NCI-H82 treated with DMSO at 0.1 percent for 48 hours (cell line): ENCODE measurements around the gene NTSR1.

Experiments used
- DNase-seq: peaks from one replicate; lab custom pipeline; 2025; ENCODE audit not compliant: unreplicated experiment; lab: John Stamatoyannopoulos, UW

The NTSR1 gene

GRCh38 chr20:62708591-62709536 lies at the start of gene NTSR1:
TSS of gene NTSR1 (plus strand) at chr20:62708836. CDS start at chr20:62709208, 372 bp downstream.
- no peak for DNase-seq

GRCh38 chr20:62659488-62660239 lies 49.0 kb upstream of the NTSR1 start:
- DNase-seq, result no peak

GRCh38 chr20:62660240-62660615 lies 48.4 kb upstream of the NTSR1 start:
- DNase-seq, result no peak

GRCh38 chr20:62660768-62661167 lies 47.9 kb upstream of the NTSR1 start:
- no peak for DNase-seq

DNA sequence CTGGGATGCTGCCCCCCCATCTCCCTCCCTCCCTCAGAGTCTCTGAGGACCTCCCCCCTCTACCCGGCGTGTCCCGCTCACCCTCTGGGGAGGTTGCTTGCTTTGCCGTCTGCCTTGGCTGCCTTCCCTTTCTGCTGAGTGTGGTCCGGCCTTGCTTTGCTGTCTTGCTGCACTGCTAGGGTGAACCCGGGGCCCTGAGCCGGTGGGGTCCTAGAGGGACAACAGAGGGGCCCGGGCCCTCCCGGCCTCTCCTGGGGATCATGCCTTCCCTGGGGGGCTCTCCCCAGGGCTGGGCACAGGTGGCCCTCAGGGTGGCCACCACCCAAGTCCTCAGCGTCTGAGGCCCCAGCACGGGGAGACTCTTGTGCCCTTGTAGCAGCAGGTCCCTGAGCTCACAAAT lies 47.0 kb upstream of the NTSR1 start:
- DNase-seq, result no peak

DNA sequence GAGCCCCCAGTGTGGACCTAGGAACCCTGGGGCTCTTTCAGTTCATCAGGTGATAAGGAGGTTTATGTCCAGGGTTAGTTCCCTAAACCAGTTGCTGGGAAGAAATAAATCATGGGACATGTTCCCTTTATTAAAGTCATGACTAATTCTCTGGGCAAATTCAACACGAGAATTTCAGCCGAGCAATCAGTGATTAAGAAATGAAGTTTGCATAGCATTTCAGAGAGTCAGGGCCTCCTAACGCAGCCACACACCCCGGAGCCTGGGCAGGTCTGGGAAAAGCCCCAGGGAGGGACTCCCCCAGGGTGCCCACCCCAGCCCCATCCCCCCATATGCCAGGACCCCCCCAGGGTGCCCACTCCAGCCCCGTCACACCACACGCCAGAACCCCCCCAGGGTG lies 46.2 kb upstream of the NTSR1 start:
- no peak for DNase-seq

- DNase-seq, result no peak
Observed at GRCh38 chr20:62663145-62664018, 45.3 kb upstream of the NTSR1 start.

DNA sequence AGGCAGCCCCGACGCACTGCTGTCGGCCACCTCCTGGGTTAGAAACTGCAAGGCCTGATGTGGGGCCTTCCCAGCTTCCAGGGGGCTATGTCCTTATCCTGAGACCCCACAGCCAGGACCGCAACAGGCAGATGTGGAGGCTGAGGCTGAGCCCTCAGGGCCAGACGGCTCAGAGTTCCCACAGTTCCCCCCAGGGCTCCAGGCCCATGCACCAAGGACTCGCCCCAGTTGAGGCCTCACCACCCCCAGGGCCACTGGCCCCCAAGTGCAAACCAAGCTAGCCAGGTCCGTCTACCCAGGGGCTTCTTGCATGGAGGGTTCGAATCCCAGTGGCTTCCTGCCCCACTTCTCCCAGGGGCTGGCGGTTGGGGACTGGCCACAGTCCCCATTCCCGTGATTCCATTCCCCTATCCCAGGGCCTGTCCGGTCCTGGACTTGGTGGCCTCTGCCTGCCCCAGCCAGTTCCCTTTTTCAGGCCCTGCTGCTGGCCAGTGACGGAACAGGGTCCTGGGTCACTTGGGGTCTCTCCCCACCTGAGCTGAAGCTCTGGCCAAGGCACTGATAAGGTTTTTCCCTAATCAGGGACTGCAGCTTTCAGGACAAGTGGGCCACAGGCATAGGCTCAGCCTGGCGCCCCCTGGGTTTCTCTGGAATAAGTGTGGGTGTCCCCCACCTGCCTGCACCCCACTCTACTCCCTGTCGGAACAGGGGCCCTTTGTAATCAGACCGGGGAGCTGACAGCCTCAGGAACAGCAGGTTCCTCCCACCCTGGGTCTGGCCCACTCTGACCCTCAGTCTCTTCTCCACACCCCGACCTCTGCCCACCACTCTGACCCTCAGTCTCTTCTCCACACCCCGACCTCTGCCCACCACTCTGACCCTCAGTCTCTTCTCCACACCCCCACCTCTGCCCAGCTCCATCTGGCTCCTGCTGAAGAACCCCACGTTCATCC lies 44.3 kb upstream of the NTSR1 start:
- DNase-seq, result no peak

DNA sequence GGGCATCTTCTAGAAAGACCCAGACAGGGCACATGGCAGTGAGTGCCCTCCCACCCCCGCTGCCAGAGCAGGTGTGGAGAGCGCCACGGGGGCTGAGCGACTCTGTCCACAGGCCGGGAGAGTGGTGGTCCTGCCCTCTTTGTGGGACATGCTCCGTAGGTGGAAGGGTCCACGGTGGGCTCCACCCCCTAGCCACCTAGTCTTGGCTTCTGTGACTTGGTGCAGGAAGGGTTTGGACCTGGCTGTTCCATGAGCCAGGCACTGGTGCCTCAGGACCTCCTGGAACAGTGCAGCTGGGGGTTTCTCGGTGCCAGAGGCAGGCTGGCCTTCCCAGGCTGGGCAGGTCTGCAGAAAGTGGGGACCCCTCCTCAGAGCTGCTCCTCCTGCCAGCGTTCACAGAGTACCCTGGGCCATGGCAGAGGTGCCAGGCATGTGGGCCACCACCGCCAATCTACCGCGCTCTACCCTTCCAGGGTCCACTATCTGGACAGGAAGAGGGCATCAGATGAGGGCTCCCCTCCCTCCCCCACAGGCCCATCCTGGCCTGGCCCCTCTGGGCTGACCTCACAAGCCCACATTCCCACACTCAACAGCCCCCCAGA lies 43.4 kb upstream of the NTSR1 start:
- no peak for DNase-seq

DNA sequence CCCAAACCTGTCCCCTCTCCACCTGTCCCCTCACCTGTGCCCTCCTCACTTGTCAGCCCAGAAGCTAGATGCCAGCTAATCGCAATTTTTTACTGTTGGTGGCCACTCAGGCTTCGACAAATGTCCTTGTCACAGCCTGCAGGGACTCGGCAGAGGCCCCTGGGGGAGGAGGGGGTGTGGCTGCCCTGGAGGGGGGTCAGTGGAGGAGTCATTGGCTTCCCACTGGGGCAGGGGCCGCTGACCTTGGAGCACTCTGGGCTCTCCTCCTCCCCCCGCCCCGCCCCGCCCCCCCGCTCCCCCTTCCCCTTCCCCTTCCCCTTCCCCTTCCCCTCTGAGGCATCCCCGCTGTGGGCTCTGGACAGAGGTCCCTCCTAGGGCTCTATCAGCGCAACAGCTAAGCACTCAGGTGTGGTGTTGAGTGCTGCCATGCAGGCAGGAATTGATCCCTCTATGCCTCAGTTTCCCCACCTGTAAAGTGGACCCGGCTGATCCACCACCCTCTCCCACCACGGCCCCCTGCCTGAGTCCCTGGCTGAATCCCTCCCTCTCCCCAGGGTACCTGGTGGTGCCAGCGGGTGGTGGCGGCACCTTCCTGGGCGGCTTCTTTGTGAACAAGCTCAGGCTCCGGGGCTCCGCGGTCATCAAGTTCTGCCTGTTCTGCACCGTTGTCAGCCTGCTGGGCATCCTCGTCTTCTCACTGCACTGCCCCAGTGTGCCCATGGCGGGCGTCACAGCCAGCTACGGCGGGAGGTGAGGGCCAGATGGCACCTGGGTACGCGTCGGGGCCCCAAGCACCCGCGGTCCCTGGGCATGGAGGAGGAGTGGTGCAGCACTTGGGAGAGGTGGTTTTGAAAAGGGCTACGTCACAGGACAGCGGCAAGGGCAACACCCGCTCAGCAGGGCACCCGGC lies 42.6 kb upstream of the NTSR1 start:
- DNase-seq, result no peak

GRCh38 chr20:62666736-62667529 lies 41.7 kb upstream of the NTSR1 start:
- no peak for DNase-seq

GRCh38 chr20:62667530-62668440 lies 40.9 kb upstream of the NTSR1 start:
- no peak for DNase-seq

DNA sequence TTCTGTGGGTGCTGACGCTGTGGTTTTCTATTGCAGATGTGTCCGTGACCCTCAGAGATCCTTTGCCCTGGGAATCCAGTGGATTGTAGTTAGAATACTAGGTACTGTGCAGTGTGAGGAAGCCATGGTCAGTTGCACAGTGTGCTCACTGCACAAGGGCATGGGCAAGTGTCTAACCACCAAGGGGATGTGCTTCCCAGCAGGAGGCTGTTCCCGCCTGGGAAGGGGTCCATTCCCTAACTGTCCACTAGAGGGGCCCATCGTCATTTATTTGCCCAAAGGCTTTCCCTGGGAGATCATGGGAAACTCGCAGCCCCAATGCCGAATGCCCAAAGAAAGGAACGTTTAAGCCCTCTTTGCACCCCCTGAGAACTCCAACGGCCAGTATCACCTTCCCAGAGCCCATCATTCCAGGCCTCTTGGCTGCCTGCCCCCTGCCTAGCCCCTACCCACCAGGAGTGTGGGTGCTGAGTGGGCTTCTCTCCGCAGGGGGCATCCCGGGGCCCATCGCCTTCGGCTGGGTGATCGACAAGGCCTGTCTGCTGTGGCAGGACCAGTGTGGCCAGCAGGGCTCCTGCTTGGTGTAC lies 40.1 kb upstream of the NTSR1 start:
- DNase-seq, result peak; percentile 40

DNA sequence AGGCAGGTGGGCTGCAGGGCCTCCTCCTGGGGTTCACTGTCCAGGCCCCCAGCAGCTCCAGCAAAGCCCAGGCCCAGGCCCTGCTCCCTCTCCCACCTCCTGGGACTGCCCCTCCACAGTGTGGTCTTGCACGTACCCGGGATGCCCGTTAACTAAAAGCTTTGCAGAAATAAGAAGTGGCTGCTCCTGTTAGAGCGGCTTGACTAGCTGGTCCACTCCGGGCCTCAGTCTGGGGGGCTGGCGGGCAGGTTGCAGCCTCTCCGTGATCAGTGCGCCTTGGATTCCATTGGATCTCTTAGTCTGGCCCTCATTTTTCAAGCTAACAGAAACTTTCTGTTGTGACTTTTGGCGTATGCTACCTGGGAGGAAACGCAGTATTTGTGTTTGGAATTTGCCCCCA lies 39.4 kb upstream of the NTSR1 start:
- no peak for DNase-seq

GRCh38 chr20:62670156-62670555 lies 38.5 kb upstream of the NTSR1 start:
- DNase-seq, result no peak

DNA sequence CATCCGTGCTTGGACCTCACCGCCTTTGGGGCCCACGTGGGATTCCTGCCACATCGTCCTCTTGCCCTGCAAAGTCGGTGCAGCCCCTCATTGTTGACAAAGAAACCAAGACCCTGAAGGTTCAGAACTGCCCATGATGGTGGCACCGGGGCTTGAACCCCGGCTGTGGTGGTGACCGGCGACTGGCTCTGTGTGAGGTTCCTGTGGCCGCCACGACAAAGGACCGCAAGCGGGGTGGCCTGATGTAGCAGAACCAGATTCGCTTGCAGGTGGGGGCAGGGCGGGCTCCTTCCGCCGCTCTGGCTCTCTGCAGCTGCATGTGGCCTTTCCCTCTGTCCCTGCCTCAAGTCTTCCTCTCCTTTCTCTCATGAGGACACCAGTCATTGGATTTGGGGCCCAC lies 37.6 kb upstream of the NTSR1 start:
- DNase-seq, result no peak
